Caco-2 (cell line): ENCODE results near the gene ANAPC5. TPM values are rescaled to one million over a fixed set of nuclear protein-coding genes. Genes with fewer than 3 reads are reported as not detected.
A peak's percentile ranks its signal among the peaks of the same experiment; 100 is the strongest.

Source experiments
- Bru-seq: library from RNA; stranded (reverse); fragments of 400-500 nt; gene quantifications from one replicate; lab custom pipeline; 2021; lab: Mats Ljungman, UMichigan
- BruChase-seq, 2 experiments: library from RNA; stranded (reverse); fragments of 400-500 nt; gene quantifications; one replicate each; lab custom pipeline; 2021; lab: Mats Ljungman, UMichigan
- BruUV-seq: library from RNA; stranded (reverse); fragments of 400-500 nt; replicated peaks from 2 replicates; lab custom pipeline; 2021; lab: Mats Ljungman, UMichigan
- CTCF ChIA-PET: fragments of 300-600 bp; sonication (Branson Sonifier 250); formaldehyde crosslinking; loops from one replicate; lab custom pipeline; 2022; ENCODE audit warnings: antibody characterized with exemption; lab: Charles Lee
- POLR2A ChIA-PET: fragments of 300-600 bp; sonication (Branson Sonifier 250); formaldehyde crosslinking; loops from one replicate; lab custom pipeline; 2022; ENCODE audit warnings: antibody characterized with exemption; lab: Charles Lee
- DNase-seq, 2 experiments: peaks; one replicate each; pipeline versions ENCODE4 v3.0.0 to v3.0.0-alpha.2; 2020 to 2022
- H3K27me3 ChIP-seq: replicated peaks from 2 replicates; pipeline ENCODE4 v1.6.0; 2011; ENCODE audit warnings: low read length; ENCODE audit not compliant: control insufficient read depth, insufficient read depth
- H3K36me3 ChIP-seq: 2 replicates; pipeline ENCODE4 v1.5.1; 2011; ENCODE audit warnings: low read length; ENCODE audit not compliant: control insufficient read depth, insufficient read depth
- H3K4me1 ChIP-seq: fragments of 250-450 bp; sonication (Bioruptor Pico); 2 replicates; pipeline ENCODE4 v1.5.1; 2020; ENCODE audit warnings: mild to moderate bottlenecking
- H3K4me3 ChIP-seq: 2 replicates; pipeline ENCODE4 v1.5.1; 2011; ENCODE audit warnings: low read depth, mild to moderate bottlenecking, control low read depth, low read length
- H3K9me3 ChIP-seq: fragments of 250-450 bp; sonication (Bioruptor Pico); 2 replicates; pipeline ENCODE4 v1.5.1; 2020; ENCODE audit warnings: mild to moderate bottlenecking, moderate library complexity
- H3K27ac Mint-ChIP-seq: one replicate; pipeline ENCODE4 v1.8.0; 2022; ENCODE audit warnings: mixed read lengths; ENCODE audit not compliant: unreplicated experiment
- H3K27me3 Mint-ChIP-seq: one replicate; pipeline ENCODE4 v1.8.0; 2022; ENCODE audit warnings: mixed read lengths; ENCODE audit not compliant: insufficient read depth, unreplicated experiment
- H3K36me3 Mint-ChIP-seq: one replicate; pipeline ENCODE4 v1.8.0; 2022; ENCODE audit warnings: mild to moderate bottlenecking, mixed read lengths; ENCODE audit not compliant: insufficient read depth, unreplicated experiment
- H3K4me1 Mint-ChIP-seq: one replicate; pipeline ENCODE4 v1.8.0; 2022; ENCODE audit warnings: low read depth, mixed read lengths; ENCODE audit not compliant: unreplicated experiment
- H3K4me3 Mint-ChIP-seq: one replicate; pipeline ENCODE4 v1.8.0; 2022; ENCODE audit warnings: mild to moderate bottlenecking, moderate library complexity, mixed read lengths; ENCODE audit not compliant: unreplicated experiment
- H3K9me3 Mint-ChIP-seq: one replicate; pipeline ENCODE4 v1.8.0; 2022; ENCODE audit warnings: mixed read lengths; ENCODE audit not compliant: unreplicated experiment
- intact Hi-C: fragments of 100-400 bp; cut with micrococcal nuclease; formaldehyde crosslinking; loops from one replicate; pipeline ENCODE4 v1.10.0; 2022; ENCODE audit not compliant: unreplicated experiment
- long read RNA-seq: library from polyadenylated mRNA; stranded (forward); transcript quantifications from one replicate; pipeline ENCODE4 v2.0.0, GENCODE V29; 2022
- total RNA-seq: library from RNA; stranded (reverse); gene quantifications from 2 replicates; pipeline ENCODE4 v1.2.3, GENCODE V29; 2022
- TF ChIP-seq, protein P1 (sequence below), 2 experiments: fragments of 200-600 bp in 1 of 2; IDR thresholded peaks; 1 replicate in 1 of 2; 2 replicates in 1 of 2; pipeline versions ENCODE4 v1.5.1 to v1.8.0; 2011 to 2022; ENCODE audit warnings: antibody characterized with exemption in 1 of 2, control low read depth in 1 of 2, inconsistent platforms in 1 of 2, low read depth in 1 of 2, low read length in 1 of 2, mild to moderate bottlenecking in 1 of 2, moderate library complexity in 1 of 2; ENCODE audit not compliant: insufficient read depth in 1 of 2, severe bottlenecking in 1 of 2, unreplicated experiment in 1 of 2

ANAPC5 gene, protein sequence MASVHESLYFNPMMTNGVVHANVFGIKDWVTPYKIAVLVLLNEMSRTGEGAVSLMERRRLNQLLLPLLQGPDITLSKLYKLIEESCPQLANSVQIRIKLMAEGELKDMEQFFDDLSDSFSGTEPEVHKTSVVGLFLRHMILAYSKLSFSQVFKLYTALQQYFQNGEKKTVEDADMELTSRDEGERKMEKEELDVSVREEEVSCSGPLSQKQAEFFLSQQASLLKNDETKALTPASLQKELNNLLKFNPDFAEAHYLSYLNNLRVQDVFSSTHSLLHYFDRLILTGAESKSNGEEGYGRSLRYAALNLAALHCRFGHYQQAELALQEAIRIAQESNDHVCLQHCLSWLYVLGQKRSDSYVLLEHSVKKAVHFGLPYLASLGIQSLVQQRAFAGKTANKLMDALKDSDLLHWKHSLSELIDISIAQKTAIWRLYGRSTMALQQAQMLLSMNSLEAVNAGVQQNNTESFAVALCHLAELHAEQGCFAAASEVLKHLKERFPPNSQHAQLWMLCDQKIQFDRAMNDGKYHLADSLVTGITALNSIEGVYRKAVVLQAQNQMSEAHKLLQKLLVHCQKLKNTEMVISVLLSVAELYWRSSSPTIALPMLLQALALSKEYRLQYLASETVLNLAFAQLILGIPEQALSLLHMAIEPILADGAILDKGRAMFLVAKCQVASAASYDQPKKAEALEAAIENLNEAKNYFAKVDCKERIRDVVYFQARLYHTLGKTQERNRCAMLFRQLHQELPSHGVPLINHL
- total RNA-seq (106 and 115 TPM in 2 replicates), Bru-seq, nascent RNA (percentile 82 among the genes with signal in this experiment), BruChase-seq, experiment 1, labeled RNA remaining after a 2-hour chase (percentile 91 among the genes with signal in this experiment), BruChase-seq, experiment 2, labeled RNA remaining after a 6-hour chase (percentile 88 among the genes with signal in this experiment)
- long read RNA-seq, transcript ANAPC5-201 (17 exons, 2,513 nt), result major isoform, 166 of 275 reads
- long read RNA-seq, transcript ANAPC5-218 (17 exons, 2,400 nt), result minor isoform, 62 of 275 reads
- long read RNA-seq, partial matches to known transcripts, result 8 of 275 reads
- long read RNA-seq, other reads (novel, unspliced or antisense), result 38 of 275 reads

DNA sequence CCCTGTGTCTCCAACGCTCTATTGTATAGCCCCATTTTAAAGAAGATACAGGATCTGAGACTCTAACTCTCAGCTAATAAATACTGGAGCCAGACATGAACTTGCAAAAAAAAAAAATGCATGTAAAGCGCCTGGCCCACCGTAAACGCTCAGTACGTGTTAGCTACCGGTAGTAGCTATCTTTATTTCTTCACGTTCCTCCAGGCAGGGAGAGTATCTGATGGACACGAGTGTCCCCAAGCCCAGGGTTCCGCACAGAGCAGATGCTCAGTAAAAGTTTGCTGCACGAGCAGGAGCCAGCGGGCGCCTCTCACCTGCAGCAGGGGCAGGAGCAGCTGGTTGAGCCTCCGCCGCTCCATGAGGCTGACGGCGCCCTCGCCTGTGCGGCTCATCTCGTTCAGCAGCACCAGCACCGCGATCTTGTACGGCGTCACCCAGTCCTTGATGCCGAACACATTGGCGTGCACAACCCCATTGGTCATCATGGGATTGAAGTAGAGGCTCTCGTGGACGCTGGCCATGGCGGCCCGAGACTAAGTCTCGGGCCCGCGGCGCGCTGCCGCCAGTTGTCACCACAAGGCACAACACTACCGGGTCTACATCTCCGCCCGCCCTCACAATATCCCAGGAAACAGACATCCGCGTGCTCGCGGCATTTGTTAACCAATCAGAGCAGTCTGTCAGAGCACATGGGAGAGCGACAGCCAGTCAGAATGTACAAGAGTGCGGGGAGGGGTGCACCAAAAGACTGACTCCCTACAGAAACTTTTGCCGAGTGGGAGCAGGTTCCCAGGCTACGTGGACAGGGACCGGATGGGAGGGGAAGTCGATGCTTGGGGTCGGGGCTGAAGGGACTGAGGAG, at the start of gene ANAPC5:
Gene ANAPC5 (minus strand): TSS at position 592 of the 862 bp plus-strand sequence. CDS start 71 bp downstream, at position 521.
- Histone ChIP-seq H3K4me1 (no peaks in the 10 kb centered on the region), H3K36me3 (no peaks in the 10 kb centered on the region), H3K4me3 (peak within 1 kb of the TSS; percentile 68), H3K27me3 (no peaks in the 10 kb centered on the region), H3K9me3 (no peaks in the 10 kb centered on the region)
- peak; percentile 95 to 99 for DNase-seq
- TF ChIP-seq, protein P1, sequence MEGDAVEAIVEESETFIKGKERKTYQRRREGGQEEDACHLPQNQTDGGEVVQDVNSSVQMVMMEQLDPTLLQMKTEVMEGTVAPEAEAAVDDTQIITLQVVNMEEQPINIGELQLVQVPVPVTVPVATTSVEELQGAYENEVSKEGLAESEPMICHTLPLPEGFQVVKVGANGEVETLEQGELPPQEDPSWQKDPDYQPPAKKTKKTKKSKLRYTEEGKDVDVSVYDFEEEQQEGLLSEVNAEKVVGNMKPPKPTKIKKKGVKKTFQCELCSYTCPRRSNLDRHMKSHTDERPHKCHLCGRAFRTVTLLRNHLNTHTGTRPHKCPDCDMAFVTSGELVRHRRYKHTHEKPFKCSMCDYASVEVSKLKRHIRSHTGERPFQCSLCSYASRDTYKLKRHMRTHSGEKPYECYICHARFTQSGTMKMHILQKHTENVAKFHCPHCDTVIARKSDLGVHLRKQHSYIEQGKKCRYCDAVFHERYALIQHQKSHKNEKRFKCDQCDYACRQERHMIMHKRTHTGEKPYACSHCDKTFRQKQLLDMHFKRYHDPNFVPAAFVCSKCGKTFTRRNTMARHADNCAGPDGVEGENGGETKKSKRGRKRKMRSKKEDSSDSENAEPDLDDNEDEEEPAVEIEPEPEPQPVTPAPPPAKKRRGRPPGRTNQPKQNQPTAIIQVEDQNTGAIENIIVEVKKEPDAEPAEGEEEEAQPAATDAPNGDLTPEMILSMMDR (IDR thresholded peaks at IDR 0.05; ENCODE audit: insufficient read depth in 1 of 2, low read depth in 1 of 2, low read length in 1 of 2, severe bottlenecking in 1 of 2, unreplicated experiment in 1 of 2), result no peak
- Mint-ChIP-seq H3K4me3 (peak within 1 kb of the TSS; percentile 95), H3K9me3 (no peaks in the 10 kb centered on the region), H3K36me3 (peaks cover 23% of the 10 kb centered on the region), H3K27ac (peak within 1 kb of the TSS; percentile 98), H3K4me1 (peaks cover 8% of the 10 kb centered on the region), H3K27me3 (no peaks in the 10 kb centered on the region)
- BruUV-seq, result TSS peak; percentile 52
- ChIA-PET POLR2A (interaction anchor here (0.5 to 2.8 kb wide), 8 partner anchors 25 to 281 kb away, joined by 3 to 41 read pairs (median 4); partner anchors contain the start of genes ORAI1 and RNF34), CTCF (interaction anchor here (0.6 to 1.7 kb wide), 3 partner anchors 17 to 49 kb away, joined by 5 to 8 read pairs (median 7); partner anchors contain the start of gene RNF34)
- intact Hi-C loops, result loop anchor here (1.0 kb wide), 1 partner anchor 47 kb away; no protein-coding TSS in a partner anchor

DNA sequence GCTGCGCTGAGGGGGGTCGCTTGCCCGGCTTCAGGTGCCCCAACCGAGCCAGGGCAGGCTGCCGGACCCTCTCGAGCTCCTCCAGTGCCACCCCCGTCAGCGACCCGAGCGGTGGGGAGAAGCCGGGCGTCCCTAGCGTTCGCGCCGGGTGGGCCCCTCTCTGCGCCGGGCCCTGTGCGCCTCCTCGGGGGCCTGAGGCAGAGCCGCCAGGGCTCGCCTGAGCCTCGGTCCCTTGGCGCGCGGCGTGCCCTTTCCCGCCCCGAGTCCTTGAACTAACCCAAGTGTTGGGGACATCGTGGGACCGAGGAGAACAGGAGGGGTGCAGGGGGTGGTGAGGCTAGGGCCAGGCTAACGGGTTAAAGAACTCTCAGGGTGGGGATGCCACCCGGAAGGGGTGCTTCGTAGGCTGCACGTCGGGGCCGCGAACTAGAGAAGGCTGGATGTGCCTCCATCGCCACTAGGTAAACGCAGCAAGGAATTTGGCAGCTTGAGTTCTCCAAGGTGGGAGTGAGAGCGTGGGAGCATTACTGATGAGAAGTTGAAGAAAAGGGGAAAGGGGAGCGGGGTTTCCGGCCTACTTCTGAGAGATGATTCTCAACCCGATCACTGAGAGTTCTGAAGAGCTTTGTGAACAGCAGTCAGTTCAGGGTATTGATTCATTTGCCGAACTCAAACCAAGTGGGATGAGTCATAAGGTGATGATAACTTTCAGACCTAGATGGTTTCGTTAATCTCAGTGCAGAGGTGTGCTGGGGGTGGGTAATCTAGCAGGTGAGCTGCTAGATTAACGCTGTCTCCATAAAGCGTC, 48.3 kb upstream of the ANAPC5 start:
- Histone ChIP-seq H3K4me3 (peak overlapping the region; percentile 99), H3K36me3 (no peaks in the 10 kb centered on the region; the same call in 1 of the 2 replicates), H3K9me3 (no peaks in the 10 kb centered on the region), H3K27me3 (no peaks in the 10 kb centered on the region), H3K4me1 (no peaks in the 10 kb centered on the region)
- Mint-ChIP-seq H3K4me1 (peaks cover 13% of the 10 kb centered on the region), H3K36me3 (peaks cover 42% of the 10 kb centered on the region), H3K27me3 (no peaks in the 10 kb centered on the region), H3K4me3 (peak overlapping the region; percentile 90), H3K27ac (peak overlapping the region; percentile 75), H3K9me3 (no peaks in the 10 kb centered on the region)
- peak; percentile 49 to 51 for DNase-seq
- ChIA-PET CTCF (interaction anchor here (0.7 to 3.1 kb wide), 4 partner anchors 17 to 65 kb away, joined by 3 to 21 read pairs (median 6); partner anchors contain the start of gene ANAPC5), POLR2A (interaction anchor here (0.6 to 2.9 kb wide), 11 partner anchors 15 to 1296 kb away, joined by 3 to 41 read pairs (median 4); partner anchors contain the start of genes ANAPC5 and CAMKK2)
- intact Hi-C loops, result no loop called here
- TF ChIP-seq, protein P1 (IDR thresholded peaks at IDR 0.05; ENCODE audit: insufficient read depth in 1 of 2, low read depth in 1 of 2, low read length in 1 of 2, severe bottlenecking in 1 of 2, unreplicated experiment in 1 of 2), result no peak
- no TSS peak for BruUV-seq
